Measurements from ENCODE around the gene FBXO38.

The FBXO38 gene

GRCh38 chr5:148383564-148384379 lies at the start of gene FBXO38:
TSS of gene FBXO38 (plus strand) at chr5:148383958. CDS start at chr5:148394777, 10,819 bp downstream.
- DNase-seq (ENCODE audit: low read depth) = peak; percentile 86

- no peak for DNase-seq (ENCODE audit: low read depth)
These were observed 48.5 kb upstream of the FBXO38 start, which contains the start of gene SPINK9 for GRCh38 chr5:148335259-148335658. TSS of gene SPINK9 (plus strand) at chr5:148335559. CDS start at chr5:148335614, 55 bp downstream.

- no peak for DNase-seq (ENCODE audit: low read depth)
These were observed 46.9 kb upstream of the FBXO38 start for GRCh38 chr5:148336704-148337435.

- no peak for DNase-seq (ENCODE audit: low read depth)
These were observed 41.2 kb upstream of the FBXO38 start for GRCh38 chr5:148342371-148343045.

GRCh38 chr5:148343046-148343407 lies 40.7 kb upstream of the FBXO38 start:
- DNase-seq (ENCODE audit: low read depth) = no peak

GRCh38 chr5:148343603-148344487 lies 39.9 kb upstream of the FBXO38 start:
- DNase-seq (ENCODE audit: low read depth) = no peak

GRCh38 chr5:148347706-148348105 lies 36.1 kb upstream of the FBXO38 start:
- no peak for DNase-seq (ENCODE audit: low read depth)

- no peak for DNase-seq (ENCODE audit: low read depth)
These were observed 31.1 kb upstream of the FBXO38 start for GRCh38 chr5:148352696-148353095.

GRCh38 chr5:148353634-148354033 lies 30.1 kb upstream of the FBXO38 start:
- no peak for DNase-seq (ENCODE audit: low read depth)

- no peak for DNase-seq (ENCODE audit: low read depth)
These were observed 19.4 kb upstream of the FBXO38 start for GRCh38 chr5:148364343-148364742.

- no peak for DNase-seq (ENCODE audit: low read depth)
These were observed 15.5 kb upstream of the FBXO38 start for GRCh38 chr5:148368299-148368698.

- DNase-seq (ENCODE audit: low read depth) = no peak
These were observed 11.5 kb upstream of the FBXO38 start for GRCh38 chr5:148372166-148372725.

- DNase-seq (ENCODE audit: low read depth) = no peak
These were observed 10.9 kb upstream of the FBXO38 start for GRCh38 chr5:148372893-148373292.

- DNase-seq (ENCODE audit: low read depth) = peak; percentile 29
These were observed 8.9 kb upstream of the FBXO38 start for GRCh38 chr5:148374690-148375360.

- no peak for DNase-seq (ENCODE audit: low read depth)
These were observed 7.6 kb upstream of the FBXO38 start for GRCh38 chr5:148376198-148376597.

- DNase-seq (ENCODE audit: low read depth) = no peak
These were observed 5.1 kb upstream of the FBXO38 start for GRCh38 chr5:148378670-148379069.

- no peak for DNase-seq (ENCODE audit: low read depth)
These were observed 4.4 kb upstream of the FBXO38 start for GRCh38 chr5:148379340-148379739.

- no peak for DNase-seq (ENCODE audit: low read depth)
These were observed 1.9 kb upstream of the FBXO38 start for GRCh38 chr5:148381906-148382305.

- no peak for DNase-seq (ENCODE audit: low read depth)
These were observed 797 bp upstream of the FBXO38 start for GRCh38 chr5:148382961-148383360.

- DNase-seq (ENCODE audit: low read depth) = no peak
These were observed 601 bp downstream of the FBXO38 start for GRCh38 chr5:148384380-148384737.

- DNase-seq (ENCODE audit: low read depth) = no peak
These were observed 1.3 kb downstream of the FBXO38 start for GRCh38 chr5:148385094-148385493.

Measured in HS-5 (cell line).